Stimulated activated effector memory CD8-positive, alpha-beta T cell treated with anti-CD3 and anti-CD28 coated beads, Interleukin-12 subunit alpha, Interleukin-12 subunit beta, amount 100 ng/mL, for 72 hours (primary cell): ENCODE measurements around the gene BEND6.

Experiments
- ATAC-seq: fragments of 150-1000 bp; cut with Tn5 transposase; 2 replicates; pipeline ENCODE4 v1.10.0; 2021
- DNase-seq, 2 donors: peaks; one replicate each; pipeline ENCODE4 v3.0.0; 2021 to 2022; ENCODE audit warnings: low spot score in 2 of 2
- H3K27ac Mint-ChIP-seq: one replicate; pipeline ENCODE4 v1.8.0; 2022; ENCODE audit warnings: mild to moderate bottlenecking, mixed read lengths
- H3K36me3 Mint-ChIP-seq: one replicate; pipeline ENCODE4 v1.8.0; 2022; ENCODE audit warnings: mild to moderate bottlenecking, mixed read lengths
- H3K4me1 Mint-ChIP-seq: one replicate; pipeline ENCODE4 v1.8.0; 2022; ENCODE audit warnings: mixed read lengths
- H3K4me3 Mint-ChIP-seq: one replicate; pipeline ENCODE4 v1.8.0; 2022; ENCODE audit warnings: mild to moderate bottlenecking, mixed read lengths
- H3K9me3 Mint-ChIP-seq: one replicate; pipeline ENCODE4 v1.8.0; 2022; ENCODE audit warnings: mixed read lengths

The BEND6 gene, protein sequence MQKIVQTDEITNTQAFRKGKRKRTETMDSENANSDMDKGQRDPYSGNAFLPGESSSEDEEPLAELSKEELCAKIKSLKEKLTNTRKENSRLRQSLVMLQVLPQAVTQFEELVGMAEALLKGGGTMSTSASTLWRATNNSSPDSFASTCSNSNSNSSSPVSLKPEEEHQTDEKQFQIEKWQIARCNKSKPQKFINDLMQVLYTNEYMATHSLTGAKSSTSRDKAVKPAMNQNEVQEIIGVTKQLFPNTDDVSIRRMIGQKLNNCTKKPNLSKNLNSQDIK

DNA sequence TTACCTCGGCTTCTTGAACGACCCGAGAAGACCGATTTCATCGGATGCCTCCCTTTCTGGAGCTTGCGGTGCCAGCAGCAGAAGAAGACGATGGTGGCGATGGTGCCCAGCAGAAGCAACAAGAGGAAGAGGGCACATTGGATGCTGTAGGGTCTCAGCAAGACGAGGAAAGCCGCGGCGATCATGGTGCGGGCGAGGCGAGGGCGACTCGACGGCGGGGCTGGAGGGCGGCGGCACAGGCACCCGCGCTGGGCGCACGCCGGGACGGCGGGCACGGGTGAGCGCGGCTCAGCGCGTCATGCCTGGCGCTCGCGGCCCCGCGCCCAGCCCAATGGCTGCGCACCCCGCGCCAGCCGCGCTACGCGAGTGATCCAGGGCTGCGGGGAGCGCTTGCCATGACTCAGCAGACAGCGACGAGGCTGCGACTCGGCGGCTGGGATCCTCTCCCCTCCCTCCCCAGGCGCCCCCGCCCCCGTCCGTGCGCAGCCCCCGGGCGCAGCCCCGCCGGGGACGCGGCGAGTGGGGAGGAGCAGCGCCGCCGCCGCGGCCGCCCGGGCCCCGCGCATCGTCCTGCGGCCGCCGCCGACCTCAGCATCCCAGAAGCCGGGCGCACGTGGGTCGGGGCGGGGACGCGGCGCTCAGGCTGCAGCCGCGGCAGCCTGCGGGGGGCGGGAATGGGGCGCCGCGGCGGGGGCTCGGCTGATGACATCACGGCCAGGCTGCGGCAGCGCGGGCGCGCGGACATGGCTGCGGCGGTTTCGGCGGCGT, at the start of gene BEND6:
BEND6 (plus strand) TSS at position 705 of the 768 bp plus-strand sequence. CDS start 26,704 bp downstream, outside the sequence.
- H3K9me3 Mint-ChIP-seq: no peaks in the 10 kb centered on the region
- peaks cover 6% of the 10 kb centered on the region for H3K36me3 Mint-ChIP-seq
- peak; percentile 7 to 56 for DNase-seq
- H3K4me3 Mint-ChIP-seq: peak within 1 kb of the TSS; percentile 84
- H3K4me1 Mint-ChIP-seq: peaks cover 19% of the 10 kb centered on the region
- H3K27ac Mint-ChIP-seq: peak within 1 kb of the TSS; percentile 83
- ATAC-seq: peak; percentile 74

DNA sequence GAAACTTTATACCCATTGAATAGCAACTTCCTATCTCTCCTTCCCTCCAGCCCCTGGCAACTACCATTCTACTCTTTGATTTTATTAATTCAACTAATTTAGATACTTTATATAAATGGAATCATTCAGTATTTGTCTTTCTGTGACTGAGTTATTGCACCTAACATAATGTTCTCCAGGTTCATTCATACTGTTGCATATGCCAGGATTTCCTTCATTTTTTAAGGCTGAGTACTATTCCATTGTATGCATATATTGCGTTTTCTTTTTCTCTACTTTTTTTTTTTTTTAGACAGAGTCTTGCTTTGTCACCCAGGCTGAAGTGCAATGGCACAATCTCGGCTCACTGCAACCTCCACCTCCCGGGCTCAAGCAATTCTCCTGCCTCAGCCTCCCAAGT, 49.5 kb upstream of the BEND6 start:
- Mint-ChIP-seq H3K4me1 (no peaks in the 10 kb centered on the region), H3K27ac (no peak overlapping the region), H3K36me3 (no peaks in the 10 kb centered on the region), H3K9me3 (no peaks in the 10 kb centered on the region), H3K4me3 (no peak overlapping the region)
- ATAC-seq (no peak), DNase-seq (no peak)

DNA sequence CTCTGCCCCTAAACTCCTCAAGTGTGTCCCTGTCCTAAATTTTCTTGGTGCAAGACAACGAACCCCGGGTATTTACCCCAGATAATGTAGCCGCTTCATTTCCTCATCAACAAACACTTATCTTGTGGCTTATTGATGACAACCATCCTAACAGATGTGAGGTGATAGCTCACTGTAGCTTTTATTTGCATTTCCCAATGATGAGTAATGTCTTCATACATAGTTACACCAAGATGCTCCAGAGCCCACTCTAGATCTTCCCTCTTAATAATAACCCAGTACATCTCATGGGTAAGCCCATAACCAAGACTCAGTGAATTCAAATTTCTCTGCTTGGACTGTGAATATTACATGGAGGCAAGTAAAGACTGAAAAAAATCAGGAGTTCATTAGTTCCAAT, 48.2 kb upstream of the BEND6 start:
- no peak overlapping the region for H3K4me3 Mint-ChIP-seq
- no peaks in the 10 kb centered on the region for H3K4me1 Mint-ChIP-seq
- H3K27ac Mint-ChIP-seq: no peak overlapping the region
- no peaks in the 10 kb centered on the region for H3K9me3 Mint-ChIP-seq
- H3K36me3 Mint-ChIP-seq: no peaks in the 10 kb centered on the region
- DNase-seq (no peak), ATAC-seq (no peak)

DNA sequence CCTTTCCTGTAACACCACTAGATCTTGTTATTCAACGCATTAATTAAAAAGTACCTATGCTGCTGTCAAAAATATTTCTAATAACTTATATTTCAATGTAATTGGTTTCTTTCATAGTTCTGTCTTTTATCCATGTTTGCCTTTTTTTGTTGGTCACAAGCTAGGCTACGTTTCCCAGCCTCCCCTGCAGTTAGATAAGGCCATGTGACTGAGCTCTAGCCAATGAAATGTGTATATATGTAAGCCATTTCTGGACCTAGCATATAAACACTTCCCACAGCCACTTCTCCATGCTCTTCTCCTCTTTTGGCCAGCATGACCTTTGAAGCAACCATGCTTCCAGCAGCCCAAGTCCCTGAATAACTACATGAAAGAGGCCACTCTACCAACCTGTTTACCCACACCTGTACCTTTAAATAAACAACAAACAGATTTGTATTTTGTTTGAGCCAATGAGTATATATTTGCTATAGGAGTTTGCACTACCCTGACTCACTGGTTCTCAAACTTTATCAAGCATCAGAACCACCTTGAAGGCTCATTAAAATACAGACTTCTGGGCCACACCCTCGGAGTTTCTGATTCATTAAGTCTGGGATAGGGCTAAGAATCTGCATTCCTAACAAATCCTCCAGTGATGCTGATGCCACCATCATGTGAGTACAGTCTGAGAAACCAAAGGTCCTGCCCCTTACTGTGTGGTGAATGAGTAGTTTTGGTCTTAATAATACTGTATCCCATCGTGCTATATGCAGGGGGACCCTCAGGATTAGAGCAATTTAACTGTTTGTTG, 45.6 kb upstream of the BEND6 start:
- Mint-ChIP-seq H3K9me3 (no peaks in the 10 kb centered on the region), H3K4me3 (no peak overlapping the region), H3K4me1 (no peaks in the 10 kb centered on the region), H3K36me3 (no peaks in the 10 kb centered on the region), H3K27ac (no peak overlapping the region)
- ATAC-seq (no peak), DNase-seq (no peak)

DNA sequence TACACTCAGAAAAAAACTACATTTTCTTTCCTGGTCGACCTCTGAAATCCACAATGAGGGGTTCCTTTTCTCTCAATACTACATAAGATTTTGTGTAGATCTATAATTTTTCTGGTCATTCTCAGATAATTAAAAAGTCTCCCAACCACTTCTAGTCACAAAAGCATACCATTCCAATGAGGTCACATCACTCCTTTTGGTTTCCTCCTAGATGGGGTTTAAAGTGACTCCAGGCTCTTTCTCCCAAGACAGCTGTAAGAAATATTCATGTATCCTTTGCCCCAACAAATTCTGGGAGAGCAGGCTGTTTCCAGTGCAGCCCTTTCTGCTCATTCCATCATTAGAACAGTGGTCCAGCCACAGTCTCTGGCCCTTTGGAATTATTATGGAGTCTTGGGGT, 43.1 kb upstream of the BEND6 start:
- Mint-ChIP-seq H3K36me3 (no peaks in the 10 kb centered on the region), H3K4me3 (no peak overlapping the region), H3K9me3 (no peaks in the 10 kb centered on the region), H3K4me1 (no peaks in the 10 kb centered on the region), H3K27ac (no peak overlapping the region)
- ATAC-seq: no peak
- DNase-seq: no peak

DNA sequence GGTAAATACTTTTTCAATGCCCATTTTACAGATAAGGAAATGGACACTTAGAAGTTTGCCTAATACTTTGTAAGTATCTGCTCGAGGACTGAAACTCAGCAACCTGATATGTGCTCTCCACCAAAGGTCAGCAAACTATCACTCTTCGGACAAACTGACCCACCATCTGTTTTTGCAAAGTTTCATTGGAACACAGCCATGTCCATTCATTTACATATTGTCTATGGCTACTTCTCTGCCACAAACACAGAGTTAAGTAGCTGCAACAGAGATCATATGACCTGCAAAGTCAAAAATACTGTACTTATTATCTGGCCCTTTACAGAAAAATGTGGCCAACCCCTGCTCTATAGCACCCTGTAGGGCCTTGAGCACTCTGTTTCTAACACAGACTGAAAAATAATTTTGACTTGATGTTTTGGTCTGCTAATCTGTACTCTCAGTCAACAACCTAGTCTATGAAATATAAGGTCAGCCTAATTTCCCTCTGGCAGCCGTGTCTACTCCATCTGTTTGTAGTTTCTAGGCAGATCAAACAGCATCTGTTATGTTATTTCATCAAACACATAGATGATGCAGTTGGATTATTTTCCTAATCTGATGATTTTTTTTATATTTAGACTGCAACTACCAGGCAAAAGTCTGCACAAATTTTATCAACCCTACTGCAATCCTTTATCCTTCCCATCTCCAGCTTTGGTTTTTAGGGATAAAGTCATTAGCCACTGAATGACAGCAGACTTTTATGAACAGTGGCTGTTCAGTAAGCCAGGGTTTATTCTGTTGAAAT, 41.4 kb upstream of the BEND6 start:
- no peaks in the 10 kb centered on the region for H3K36me3 Mint-ChIP-seq
- H3K9me3 Mint-ChIP-seq: no peaks in the 10 kb centered on the region
- H3K4me3 Mint-ChIP-seq: no peak overlapping the region
- H3K27ac Mint-ChIP-seq: no peak overlapping the region
- H3K4me1 Mint-ChIP-seq: no peaks in the 10 kb centered on the region
- ATAC-seq (no peak), DNase-seq (no peak)

DNA sequence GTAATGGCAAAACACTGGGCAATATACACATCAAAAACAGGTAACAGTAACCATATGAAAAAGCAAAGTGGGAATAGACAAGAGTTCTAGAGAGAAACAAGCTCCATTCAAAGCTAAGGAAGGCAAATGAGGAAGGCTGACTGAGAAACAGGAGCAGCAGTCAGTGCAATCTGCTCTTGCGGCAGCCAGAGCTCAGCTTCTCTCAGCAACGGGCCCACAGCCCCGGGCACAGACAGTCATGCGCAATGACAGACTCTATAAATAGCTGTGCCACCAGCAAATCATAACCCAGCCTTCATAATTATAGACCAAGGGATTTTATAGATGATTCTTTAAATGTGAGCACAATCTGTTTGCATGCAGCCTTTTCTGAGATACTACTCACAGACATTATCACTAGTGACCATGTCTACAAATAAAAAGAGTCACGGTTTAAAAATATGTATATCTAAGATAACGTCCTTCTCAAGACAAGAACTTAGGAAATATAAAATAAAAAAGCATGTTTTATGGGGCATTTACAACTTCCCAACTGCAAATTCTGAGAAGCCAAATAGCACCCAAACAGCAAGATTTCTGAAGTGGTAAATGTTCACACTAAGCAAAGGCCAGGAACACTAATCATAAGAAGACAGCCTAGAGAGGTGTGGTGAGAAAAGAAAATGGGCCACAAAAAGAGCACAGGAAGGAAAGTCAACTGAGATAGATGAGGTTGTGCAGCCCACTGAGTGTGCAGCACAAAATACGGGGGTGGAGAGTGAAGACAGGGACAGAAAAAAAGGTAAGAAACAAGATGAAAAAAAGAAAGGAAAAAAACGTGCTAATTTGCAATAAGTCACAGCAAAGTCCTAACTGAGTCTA, 39.9 kb upstream of the BEND6 start:
- no peak overlapping the region for H3K27ac Mint-ChIP-seq
- H3K36me3 Mint-ChIP-seq: no peaks in the 10 kb centered on the region
- H3K4me1 Mint-ChIP-seq: no peaks in the 10 kb centered on the region
- H3K9me3 Mint-ChIP-seq: no peaks in the 10 kb centered on the region
- H3K4me3 Mint-ChIP-seq: no peak overlapping the region
- DNase-seq: no peak
- ATAC-seq: no peak

DNA sequence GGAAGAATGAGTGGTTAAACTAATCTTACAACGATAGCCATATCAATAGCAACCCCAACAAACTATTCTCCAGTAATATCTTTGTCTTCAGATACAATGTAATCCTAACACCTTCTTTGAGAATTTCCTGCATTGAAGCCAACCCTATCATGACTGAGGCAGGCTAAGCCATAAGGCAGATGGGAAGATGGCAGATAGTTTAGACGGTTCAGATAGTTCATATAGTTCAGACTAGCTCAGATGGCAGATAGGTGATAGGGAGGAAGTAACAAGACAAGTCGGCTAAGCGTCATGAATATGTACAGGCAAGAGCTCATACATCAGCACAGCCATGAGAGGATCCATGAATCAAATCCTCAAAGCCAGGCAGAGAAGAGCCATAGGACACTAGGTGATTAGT, 39.1 kb upstream of the BEND6 start:
- DNase-seq (no peak), ATAC-seq (no peak)
- Mint-ChIP-seq H3K4me3 (no peak overlapping the region), H3K4me1 (no peaks in the 10 kb centered on the region), H3K9me3 (no peaks in the 10 kb centered on the region), H3K27ac (no peak overlapping the region), H3K36me3 (no peaks in the 10 kb centered on the region)

DNA sequence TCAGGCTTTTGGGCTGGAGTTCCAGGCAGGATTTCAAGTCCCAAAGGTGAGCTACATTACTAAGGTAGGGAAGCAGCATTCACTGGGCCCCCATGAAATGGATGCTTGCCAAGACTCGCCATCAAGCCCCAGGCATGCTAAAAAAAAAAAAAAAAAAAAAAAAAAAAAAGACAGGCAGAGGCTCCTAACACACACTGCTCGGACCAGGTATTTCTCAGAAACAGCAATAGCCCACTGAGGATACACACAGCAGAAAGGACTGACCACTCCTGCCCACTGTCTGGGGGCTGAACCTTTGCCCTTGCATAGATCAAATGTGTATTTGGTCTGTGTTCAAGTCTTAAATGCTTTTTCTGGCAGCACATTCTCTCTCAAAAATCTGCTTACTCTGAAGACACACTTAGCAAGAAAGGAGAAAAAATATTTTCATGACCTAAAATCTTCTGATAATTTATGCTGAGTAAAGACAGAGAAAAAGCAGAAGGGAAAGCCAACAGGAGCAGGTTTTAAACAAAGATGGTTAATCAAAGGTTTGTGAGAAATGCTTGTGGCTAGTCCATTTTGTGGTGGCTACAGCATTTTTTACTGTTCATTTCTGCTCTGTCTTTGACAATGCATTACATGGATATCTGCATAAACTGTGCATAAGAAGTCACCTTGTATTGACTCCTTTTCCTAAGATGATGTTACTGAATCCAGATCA, 37.9 kb upstream of the BEND6 start:
- Mint-ChIP-seq H3K36me3 (no peaks in the 10 kb centered on the region), H3K4me1 (no peaks in the 10 kb centered on the region), H3K27ac (no peak overlapping the region), H3K4me3 (no peak overlapping the region), H3K9me3 (no peaks in the 10 kb centered on the region)
- DNase-seq: no peak
- no peak for ATAC-seq

DNA sequence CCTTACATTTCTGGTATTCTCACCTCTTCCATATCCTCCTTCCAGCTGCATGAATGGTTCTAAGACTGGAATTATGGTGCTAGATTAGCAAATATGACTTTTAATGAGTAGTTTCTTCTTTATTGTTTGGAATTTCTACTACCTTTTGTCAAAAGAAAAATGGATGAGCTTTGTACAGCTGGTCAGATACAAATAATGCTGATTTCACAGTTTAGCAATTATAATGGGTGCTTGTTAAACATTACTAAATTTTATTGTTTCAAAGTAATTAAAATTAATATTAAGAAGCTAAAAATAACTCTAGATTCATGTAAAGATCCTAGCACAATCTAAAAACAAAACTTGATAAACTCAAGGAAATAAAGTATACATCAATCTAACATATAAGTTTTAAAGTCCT, 32.3 kb upstream of the BEND6 start:
- no peak overlapping the region for H3K27ac Mint-ChIP-seq
- no peak for DNase-seq
- no peaks in the 10 kb centered on the region for H3K4me1 Mint-ChIP-seq
- no peak for ATAC-seq
- no peaks in the 10 kb centered on the region for H3K36me3 Mint-ChIP-seq
- H3K4me3 Mint-ChIP-seq: no peak overlapping the region
- no peaks in the 10 kb centered on the region for H3K9me3 Mint-ChIP-seq

DNA sequence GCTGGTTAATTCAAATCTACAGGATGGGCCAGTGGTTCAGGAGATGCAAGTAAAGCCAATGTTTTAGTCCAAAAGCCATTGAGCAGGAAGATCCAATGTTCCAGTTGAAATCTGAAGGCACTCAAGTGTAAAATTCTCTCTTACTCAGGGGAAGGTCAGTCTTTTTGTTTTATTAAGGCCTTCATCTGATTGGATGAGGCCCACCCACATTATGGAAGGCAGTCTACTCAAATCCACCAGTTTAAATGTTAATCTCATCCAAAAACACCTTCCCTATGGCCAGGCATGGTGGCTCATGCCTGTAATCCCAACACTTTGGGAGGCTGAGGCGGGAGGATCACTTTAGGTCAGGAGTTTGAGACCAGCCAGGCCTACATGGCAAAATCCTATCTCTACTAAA, 31.3 kb upstream of the BEND6 start:
- ATAC-seq: no peak
- no peaks in the 10 kb centered on the region for H3K4me1 Mint-ChIP-seq
- DNase-seq: no peak
- no peaks in the 10 kb centered on the region for H3K9me3 Mint-ChIP-seq
- no peak overlapping the region for H3K27ac Mint-ChIP-seq
- no peaks in the 10 kb centered on the region for H3K36me3 Mint-ChIP-seq
- no peak overlapping the region for H3K4me3 Mint-ChIP-seq

DNA sequence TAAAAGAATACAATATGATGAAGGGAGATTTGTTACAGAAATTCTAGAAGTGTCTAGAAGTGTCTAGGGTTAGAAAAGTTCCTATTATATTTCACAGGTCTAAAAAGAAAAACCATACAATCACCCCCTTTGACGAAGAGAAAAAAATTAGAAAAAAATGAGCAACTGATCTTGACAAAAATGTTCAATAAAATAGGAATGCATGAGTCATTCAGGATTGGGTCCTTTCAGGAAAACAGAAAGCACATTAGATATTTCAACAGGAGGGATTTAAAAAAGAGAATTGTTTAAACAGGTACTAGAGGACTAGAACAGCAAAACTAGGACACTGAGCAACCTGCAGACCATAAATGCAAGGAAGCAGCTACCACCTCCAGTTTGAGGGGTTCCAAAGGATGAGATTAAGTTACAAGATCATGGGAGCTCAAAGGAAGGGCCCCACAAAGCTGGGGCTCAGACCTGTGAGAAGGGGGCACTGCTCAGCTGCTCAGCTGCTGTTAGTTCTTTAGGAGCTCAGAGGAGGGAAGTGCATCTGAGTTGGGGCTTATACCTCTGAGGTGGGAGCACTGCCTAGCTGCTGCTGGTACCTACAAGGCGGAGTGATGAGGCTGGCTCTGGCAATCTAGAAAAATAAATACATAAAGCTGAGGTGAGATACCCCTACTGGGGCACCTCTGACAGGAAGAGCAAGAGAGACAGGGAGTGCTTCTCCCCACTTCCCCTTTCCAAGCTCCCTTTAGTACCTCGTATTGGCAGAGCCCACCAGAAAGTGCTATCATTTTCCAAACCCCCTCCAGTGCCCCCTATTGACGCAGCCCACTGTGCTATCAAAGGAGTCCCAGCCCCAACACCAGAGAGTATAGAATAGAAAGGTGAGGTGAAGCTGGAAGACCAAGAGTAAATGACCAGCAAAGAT, 27.1 kb upstream of the BEND6 start:
- no peak overlapping the region for H3K4me3 Mint-ChIP-seq
- H3K4me1 Mint-ChIP-seq: no peaks in the 10 kb centered on the region
- H3K36me3 Mint-ChIP-seq: no peaks in the 10 kb centered on the region
- H3K9me3 Mint-ChIP-seq: no peaks in the 10 kb centered on the region
- DNase-seq (no peak), ATAC-seq (no peak)
- H3K27ac Mint-ChIP-seq: no peak overlapping the region

DNA sequence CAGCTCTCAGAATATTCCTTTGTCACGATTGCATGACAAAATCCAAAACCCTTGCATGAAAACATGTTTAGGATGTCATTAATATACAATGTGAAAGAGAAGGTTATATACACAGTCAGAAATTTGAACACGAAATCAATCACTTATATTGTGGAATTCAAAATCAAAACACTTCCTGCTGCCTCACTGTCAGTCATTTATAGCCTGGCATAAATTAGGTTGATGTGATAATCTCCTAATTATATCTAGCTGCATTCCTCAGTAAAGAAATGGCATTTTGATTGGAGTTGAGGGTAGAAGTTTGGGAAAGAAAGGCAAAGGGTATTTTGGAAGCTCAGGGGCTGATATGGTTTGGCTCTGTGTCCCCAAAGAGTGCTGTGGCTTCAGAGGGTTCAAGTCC, 24.1 kb upstream of the BEND6 start:
- H3K27ac Mint-ChIP-seq: no peak overlapping the region
- no peaks in the 10 kb centered on the region for H3K4me1 Mint-ChIP-seq
- H3K9me3 Mint-ChIP-seq: no peaks in the 10 kb centered on the region
- DNase-seq: no peak
- no peaks in the 10 kb centered on the region for H3K36me3 Mint-ChIP-seq
- ATAC-seq: no peak
- H3K4me3 Mint-ChIP-seq: no peak overlapping the region
